Measurements from ENCODE around the gene SMOC1.

SMOC1 gene

GRCh38 chr14:69879175-69880043, at the start of gene SMOC1:
TSS of gene SMOC1 (plus strand) at chr14:69879416. CDS start at chr14:69879679, 263 bp downstream.
- DNase-seq (ENCODE audit: low read depth in 2 of 2) = no peak

- no peak for DNase-seq (ENCODE audit: low read depth in 2 of 2)
Observed at GRCh38 chr14:69838881-69839416, 40.3 kb upstream of the SMOC1 start.

- no peak for DNase-seq (ENCODE audit: low read depth in 2 of 2)
Observed at GRCh38 chr14:69839661-69840060, 39.6 kb upstream of the SMOC1 start.

GRCh38 chr14:69841656-69842055, 37.6 kb upstream of the SMOC1 start:
- DNase-seq (ENCODE audit: low read depth in 2 of 2) = no peak

- no peak for DNase-seq (ENCODE audit: low read depth in 2 of 2)
Observed at GRCh38 chr14:69842686-69843420, 36.4 kb upstream of the SMOC1 start.

GRCh38 chr14:69844171-69844570, 35.0 kb upstream of the SMOC1 start:
- no peak for DNase-seq (ENCODE audit: low read depth in 2 of 2)

- DNase-seq (ENCODE audit: low read depth in 2 of 2) = no peak
Observed at GRCh38 chr14:69845050-69845581, 34.1 kb upstream of the SMOC1 start.

GRCh38 chr14:69845787-69846186, 33.4 kb upstream of the SMOC1 start:
- no peak for DNase-seq (ENCODE audit: low read depth in 2 of 2)

GRCh38 chr14:69848156-69848555, 31.1 kb upstream of the SMOC1 start:
- no peak for DNase-seq (ENCODE audit: low read depth in 2 of 2)

- no peak for DNase-seq (ENCODE audit: low read depth in 2 of 2)
Observed at GRCh38 chr14:69848903-69849391, 30.3 kb upstream of the SMOC1 start.

- DNase-seq (ENCODE audit: low read depth in 2 of 2) = no peak
Observed at GRCh38 chr14:69850086-69850735, 29.0 kb upstream of the SMOC1 start.

- no peak for DNase-seq (ENCODE audit: low read depth in 2 of 2)
Observed at GRCh38 chr14:69850736-69851112, 28.5 kb upstream of the SMOC1 start.

GRCh38 chr14:69852531-69853321, 26.5 kb upstream of the SMOC1 start:
- no peak for DNase-seq (ENCODE audit: low read depth in 2 of 2)

GRCh38 chr14:69853774-69854173, 25.4 kb upstream of the SMOC1 start:
- no peak for DNase-seq (ENCODE audit: low read depth in 2 of 2)

GRCh38 chr14:69854598-69854997, 24.6 kb upstream of the SMOC1 start:
- no peak for DNase-seq (ENCODE audit: low read depth in 2 of 2)

GRCh38 chr14:69855180-69855832, 23.9 kb upstream of the SMOC1 start:
- DNase-seq (ENCODE audit: low read depth in 2 of 2) = no peak

- DNase-seq (ENCODE audit: low read depth in 2 of 2) = no peak
Observed at GRCh38 chr14:69858801-69859200, 20.4 kb upstream of the SMOC1 start.

- no peak for DNase-seq (ENCODE audit: low read depth in 2 of 2)
Observed at GRCh38 chr14:69859591-69859990, 19.6 kb upstream of the SMOC1 start.

GRCh38 chr14:69860221-69860620, 19.0 kb upstream of the SMOC1 start:
- no peak for DNase-seq (ENCODE audit: low read depth in 2 of 2)

- no peak for DNase-seq (ENCODE audit: low read depth in 2 of 2)
Observed at GRCh38 chr14:69861025-69861569, 18.1 kb upstream of the SMOC1 start.

All from activated CD8-positive, alpha-beta memory T cell treated with anti-CD3 and anti-CD28 coated beads for 4 hours (primary cell).